Vagina (tissue), 2 donors: ENCODE data around the gene HMHB1.

Source experiments
- POLR2A ChIP-seq, 2 donors: fragments of 450-650 bp; IDR thresholded peaks; one replicate each; pipeline ENCODE4 v1.6.1; 2017; ENCODE audit warnings: antibody characterized with exemption in 2 of 2, mild to moderate bottlenecking in 2 of 2, moderate library complexity in 2 of 2
- POLR2AphosphoS5 ChIP-seq, 2 donors: sonication (generic); formaldehyde crosslinking; IDR thresholded peaks; one replicate each; pipeline ENCODE4 v1.9.0; 2017; ENCODE audit warnings: antibody characterized with exemption in 2 of 2, mild to moderate bottlenecking in 2 of 2, low read depth in 1 of 2; ENCODE audit not compliant: insufficient read depth in 1 of 2

DNA sequence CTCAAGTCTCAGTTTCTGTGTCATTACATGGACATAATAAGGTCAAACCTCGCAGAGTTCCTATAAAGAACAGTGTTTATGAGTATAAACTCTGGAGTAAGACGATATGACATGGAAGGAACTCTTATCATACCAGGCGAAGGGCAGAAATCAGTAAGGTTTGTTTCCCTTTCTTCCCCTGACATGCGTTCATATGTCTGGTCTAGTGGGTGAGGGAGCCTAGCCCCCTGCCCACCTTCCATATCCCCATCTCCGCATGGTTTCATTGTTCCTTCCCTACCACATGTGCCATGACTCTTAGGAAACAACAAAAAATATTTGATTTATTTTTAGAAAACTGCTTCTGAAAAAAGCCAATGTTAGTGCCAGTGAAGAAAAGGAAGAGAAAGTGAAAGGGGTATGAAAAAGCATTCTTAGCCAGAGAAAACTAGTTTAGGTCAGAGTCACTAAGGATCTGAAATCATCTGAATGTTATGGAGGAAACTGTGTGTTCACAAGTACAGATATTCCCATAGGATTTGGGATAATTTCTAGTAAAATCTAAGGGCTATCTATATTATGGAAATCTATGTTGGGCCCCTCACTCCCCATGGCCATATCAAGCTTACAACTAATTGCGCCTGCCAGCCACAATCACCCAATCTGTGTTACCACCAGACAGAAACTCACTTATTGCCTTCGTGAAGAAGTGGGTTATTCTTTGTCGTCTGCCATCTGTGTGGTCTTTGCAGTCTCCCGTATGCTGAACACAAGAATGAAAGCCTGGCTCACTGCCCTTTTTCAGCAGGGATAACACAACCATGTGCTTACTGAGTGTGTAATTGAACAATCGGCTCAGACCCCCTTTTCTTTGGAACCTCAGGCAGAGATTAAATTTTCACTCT is 19.9 kb upstream of the HMHB1 start:
- TF ChIP-seq POLR2AphosphoS5 (IDR thresholded peaks at IDR 0.05; ENCODE audit: insufficient read depth in 1 of 2, low read depth in 1 of 2): no peak
- TF ChIP-seq POLR2A (IDR thresholded peaks at IDR 0.05): no peak
